ENCODE measurements around the gene SLC29A4.
"Not testable (repeated sequence)": the region's sequence is repeated elsewhere in the genome, so short reads cannot be mapped to it uniquely, and the experiment has no call there.

SLC29A4 gene

GRCh38 chr7:5296611-5297226 lies 14.0 kb downstream of the SLC29A4 start:
- H3K4me1 ChIP-seq (ENCODE audit: control insufficient read depth in 1 of 2, insufficient read depth in 1 of 2, low read depth in 1 of 2, low read length in 1 of 2), result peaks cover 4% of the 10 kb centered on the region in 2 experiments
- H3K27me3 ChIP-seq, result peaks cover 58% of the 10 kb centered on the region
- peak overlapping the region in 1 of 2 experiments; percentile 28 for H3K4me3 ChIP-seq (ENCODE audit: low read depth in 1 of 2, low read length in 1 of 2)
- no peaks in the 10 kb centered on the region for H3K36me3 ChIP-seq
- no peaks in the 10 kb centered on the region for H3K9me3 ChIP-seq
- no peak for TF ChIP-seq CTCF (IDR thresholded peaks at IDR 0.05)
- H3K27ac ChIP-seq, result no peak overlapping the region

GRCh38 chr7:5300366-5300765 lies 17.6 kb downstream of the SLC29A4 start:
- Histone ChIP-seq H3K27ac (no peak overlapping the region), H3K27me3 (peaks cover 42% of the 10 kb centered on the region), H3K4me3 (ENCODE audit: low read depth in 1 of 2, low read length in 1 of 2) (no peak overlapping the region), H3K36me3 (no peaks in the 10 kb centered on the region), H3K4me1 (ENCODE audit: control insufficient read depth in 1 of 2, insufficient read depth in 1 of 2, low read depth in 1 of 2, low read length in 1 of 2) (peaks cover 4% of the 10 kb centered on the region in 2 experiments), H3K9me3 (no peaks in the 10 kb centered on the region)
- TF ChIP-seq CTCF (IDR thresholded peaks at IDR 0.05), result no peak

- no peaks in the 10 kb centered on the region for H3K9me3 ChIP-seq
- peaks cover 15% of the 10 kb centered on the region for H3K36me3 ChIP-seq
- H3K4me3 ChIP-seq (ENCODE audit: low read depth in 1 of 2, low read length in 1 of 2), result no peak overlapping the region
- H3K27ac ChIP-seq, result no peak overlapping the region
- no peaks in the 10 kb centered on the region for H3K4me1 ChIP-seq (ENCODE audit: control insufficient read depth in 1 of 2, insufficient read depth in 1 of 2, low read depth in 1 of 2, low read length in 1 of 2)
- peaks cover 20% of the 10 kb centered on the region for H3K27me3 ChIP-seq
- TF ChIP-seq CTCF (IDR thresholded peaks at IDR 0.05), result no peak
These were observed 19.8 kb downstream of the SLC29A4 start for GRCh38 chr7:5302577-5302976.

- Histone ChIP-seq H3K4me1 (ENCODE audit: control insufficient read depth in 1 of 2, insufficient read depth in 1 of 2, low read depth in 1 of 2, low read length in 1 of 2) (no peaks in the 10 kb centered on the region), H3K4me3 (ENCODE audit: low read depth in 1 of 2, low read length in 1 of 2) (no peak overlapping the region), H3K27ac (no peak overlapping the region), H3K27me3 (peaks cover 15% of the 10 kb centered on the region), H3K9me3 (no peaks in the 10 kb centered on the region), H3K36me3 (peaks cover 19% of the 10 kb centered on the region)
- TF ChIP-seq CTCF (IDR thresholded peaks at IDR 0.05), result no peak
These were observed 20.3 kb downstream of the SLC29A4 start for GRCh38 chr7:5303061-5303460.

- no peak overlapping the region for H3K4me3 ChIP-seq (ENCODE audit: low read depth in 1 of 2, low read length in 1 of 2)
- no peaks in the 10 kb centered on the region for H3K4me1 ChIP-seq (ENCODE audit: control insufficient read depth in 1 of 2, insufficient read depth in 1 of 2, low read depth in 1 of 2, low read length in 1 of 2)
- H3K27ac ChIP-seq, result no peak overlapping the region
- no peak for TF ChIP-seq CTCF (IDR thresholded peaks at IDR 0.05)
- H3K9me3 ChIP-seq, result no peaks in the 10 kb centered on the region
- H3K27me3 ChIP-seq, result peaks cover 7% of the 10 kb centered on the region
- H3K36me3 ChIP-seq, result peaks cover 27% of the 10 kb centered on the region
These were observed 21.1 kb downstream of the SLC29A4 start for GRCh38 chr7:5303591-5304505.

- not testable (repeated sequence) for H3K4me1 ChIP-seq (ENCODE audit: control insufficient read depth in 1 of 2, insufficient read depth in 1 of 2, low read depth in 1 of 2, low read length in 1 of 2); H3K27me3 ChIP-seq; H3K9me3 ChIP-seq; H3K27ac ChIP-seq; H3K4me3 ChIP-seq (ENCODE audit: low read depth in 1 of 2, low read length in 1 of 2)
- H3K36me3 ChIP-seq, result peaks cover 39% of the 10 kb centered on the region
These were observed 22.3 kb downstream of the SLC29A4 start for GRCh38 chr7:5305050-5305449.

GRCh38 chr7:5307221-5308142 lies 24.7 kb downstream of the SLC29A4 start:
- not testable (repeated sequence) for H3K27ac ChIP-seq; H3K9me3 ChIP-seq; H3K4me3 ChIP-seq (ENCODE audit: low read depth in 1 of 2, low read length in 1 of 2); H3K4me1 ChIP-seq (ENCODE audit: control insufficient read depth in 1 of 2, insufficient read depth in 1 of 2, low read depth in 1 of 2, low read length in 1 of 2); H3K27me3 ChIP-seq
- peaks cover 64% of the 10 kb centered on the region for H3K36me3 ChIP-seq

Data from neutrophil (primary cell).